Amygdala (tissue), 56 donors: ENCODE results near the gene PELO.
"Not testable (repeated sequence)": the region's sequence is repeated elsewhere in the genome, so short reads cannot be mapped to it uniquely, and the experiment has no call there.

Experiments used
- DNase-seq, 56 donors: peaks; one replicate each; lab custom pipeline; 2025; lab: John Stamatoyannopoulos, UW

Gene PELO

DNA sequence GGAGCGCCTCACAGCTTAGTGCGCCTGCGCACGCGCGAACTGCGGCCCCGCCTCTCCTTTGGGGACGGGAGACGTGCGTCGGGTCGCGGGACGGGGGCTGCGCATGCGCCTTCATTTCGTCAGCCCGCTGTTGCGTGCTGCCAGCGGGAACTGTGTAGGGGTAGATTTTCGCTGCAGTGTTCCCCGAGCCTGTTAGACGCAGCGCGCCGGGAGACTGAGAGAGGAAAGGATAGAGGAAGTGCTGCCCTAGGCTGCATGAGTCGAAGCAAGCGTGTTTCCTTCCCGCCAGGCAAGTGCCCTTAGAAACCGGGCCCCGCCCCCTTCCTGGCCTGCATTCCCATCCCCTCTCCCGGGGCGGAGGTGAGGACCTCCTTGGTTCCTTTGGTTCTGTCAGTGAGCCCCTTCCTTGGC, 12.3 kb downstream of the PELO start:
- peak; percentile 72 to 96 (median 88) for DNase-seq

DNA sequence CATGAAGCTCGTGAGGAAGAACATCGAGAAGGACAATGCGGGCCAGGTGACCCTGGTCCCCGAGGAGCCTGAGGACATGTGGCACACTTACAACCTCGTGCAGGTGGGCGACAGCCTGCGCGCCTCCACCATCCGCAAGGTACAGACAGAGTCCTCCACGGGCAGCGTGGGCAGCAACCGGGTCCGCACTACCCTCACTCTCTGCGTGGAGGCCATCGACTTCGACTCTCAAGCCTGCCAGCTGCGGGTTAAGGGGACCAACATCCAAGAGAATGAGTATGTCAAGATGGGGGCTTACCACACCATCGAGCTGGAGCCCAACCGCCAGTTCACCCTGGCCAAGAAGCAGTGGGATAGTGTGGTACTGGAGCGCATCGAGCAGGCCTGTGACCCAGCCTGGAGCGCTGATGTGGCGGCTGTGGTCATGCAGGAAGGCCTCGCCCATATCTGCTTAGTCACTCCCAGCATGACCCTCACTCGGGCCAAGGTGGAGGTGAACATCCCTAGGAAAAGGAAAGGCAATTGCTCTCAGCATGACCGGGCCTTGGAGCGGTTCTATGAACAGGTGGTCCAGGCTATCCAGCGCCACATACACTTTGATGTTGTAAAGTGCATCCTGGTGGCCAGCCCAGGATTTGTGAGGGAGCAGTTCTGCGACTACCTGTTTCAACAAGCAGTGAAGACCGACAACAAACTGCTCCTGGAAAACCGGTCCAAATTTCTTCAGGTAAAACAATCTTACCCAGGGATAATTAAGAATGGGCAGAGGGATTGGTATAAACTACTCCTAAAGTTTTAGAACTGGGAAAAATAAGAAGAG, 12.9 kb downstream of the PELO start:
- DNase-seq = peak in 24 of 56 donors; percentile 1 to 65 (median 48)

DNA sequence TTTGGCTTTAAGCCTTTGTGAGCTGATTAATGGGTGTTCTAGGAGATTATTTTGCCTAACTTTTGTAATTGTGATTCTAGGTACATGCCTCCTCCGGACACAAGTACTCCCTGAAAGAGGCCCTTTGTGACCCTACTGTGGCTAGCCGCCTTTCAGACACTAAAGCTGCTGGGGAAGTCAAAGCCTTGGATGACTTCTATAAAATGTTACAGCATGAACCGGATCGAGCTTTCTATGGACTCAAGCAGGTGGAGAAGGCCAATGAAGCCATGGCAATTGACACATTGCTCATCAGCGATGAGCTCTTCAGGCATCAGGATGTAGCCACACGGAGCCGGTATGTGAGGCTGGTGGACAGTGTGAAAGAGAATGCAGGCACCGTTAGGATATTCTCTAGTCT, 13.6 kb downstream of the PELO start:
- DNase-seq = peak in 2 of 56 donors; percentile 0 to 4

DNA sequence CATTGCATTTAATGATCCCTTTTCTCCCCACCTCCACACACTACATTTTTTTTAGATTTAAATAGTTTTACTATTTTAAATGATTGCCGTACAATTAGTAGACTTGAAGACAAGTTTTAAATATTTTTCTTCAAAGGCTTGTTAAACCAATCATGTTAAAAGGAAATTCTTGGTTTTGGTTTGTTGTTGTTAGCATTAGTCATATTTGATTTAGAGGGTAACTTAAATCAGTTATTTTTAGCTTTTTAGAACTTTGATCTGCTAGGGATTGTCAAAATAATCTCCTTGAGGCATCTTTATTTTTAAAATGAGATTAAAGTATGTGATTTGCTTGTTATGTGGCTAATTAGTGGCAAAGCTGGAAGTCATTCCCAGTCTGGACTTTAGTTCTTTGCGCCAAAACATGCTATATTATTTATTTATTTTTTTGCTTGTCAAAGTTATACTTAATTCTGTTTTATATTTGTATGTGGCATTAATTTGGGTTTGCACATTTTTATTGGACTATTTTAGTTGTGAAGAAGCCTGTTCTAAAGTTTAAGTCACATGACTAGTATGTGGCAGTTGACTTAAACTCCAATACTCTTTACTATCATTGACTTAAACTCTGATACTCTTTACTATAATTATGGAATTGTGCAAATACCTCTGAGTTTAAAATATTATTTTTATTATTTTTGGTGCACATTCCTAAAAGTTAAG, 14.7 kb downstream of the PELO start:
- DNase-seq = no peak

DNA sequence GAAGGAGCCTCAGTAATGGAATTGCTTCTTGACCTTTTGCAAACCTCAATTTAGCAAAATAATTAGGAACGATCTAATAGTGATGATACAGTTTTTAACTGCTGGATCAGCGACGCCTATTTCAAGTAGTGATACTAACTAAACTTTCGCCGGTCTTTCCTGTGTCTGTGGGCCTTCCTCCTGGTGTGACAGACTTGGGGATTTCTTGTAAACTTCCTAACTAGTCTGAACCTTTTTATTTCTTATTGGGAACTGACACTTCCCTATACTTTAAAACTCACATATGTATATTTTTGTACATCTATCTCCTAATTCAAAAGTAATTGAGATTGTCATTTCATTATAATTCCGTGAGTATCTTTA, 15.2 kb downstream of the PELO start:
- DNase-seq = no peak

DNA sequence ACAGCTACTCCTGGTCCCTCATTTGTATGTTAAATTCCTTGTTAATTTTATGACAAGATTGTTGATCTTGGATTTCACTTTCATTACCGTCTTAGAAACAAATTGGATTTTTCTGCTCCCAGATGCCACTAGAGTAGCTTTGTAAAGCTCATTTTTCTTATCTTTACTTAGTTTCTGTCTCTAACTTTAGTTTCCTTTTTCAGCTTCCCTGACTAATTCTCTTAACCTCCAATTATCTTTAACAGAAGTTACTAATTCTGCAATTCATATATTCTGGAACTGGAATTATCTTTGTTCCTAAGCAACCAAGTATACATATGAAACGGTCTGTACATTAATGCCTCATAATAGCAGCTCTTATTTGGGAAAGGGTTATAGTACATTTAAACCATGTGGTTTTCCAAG, 16.7 kb downstream of the PELO start:
- no peak for DNase-seq

DNA sequence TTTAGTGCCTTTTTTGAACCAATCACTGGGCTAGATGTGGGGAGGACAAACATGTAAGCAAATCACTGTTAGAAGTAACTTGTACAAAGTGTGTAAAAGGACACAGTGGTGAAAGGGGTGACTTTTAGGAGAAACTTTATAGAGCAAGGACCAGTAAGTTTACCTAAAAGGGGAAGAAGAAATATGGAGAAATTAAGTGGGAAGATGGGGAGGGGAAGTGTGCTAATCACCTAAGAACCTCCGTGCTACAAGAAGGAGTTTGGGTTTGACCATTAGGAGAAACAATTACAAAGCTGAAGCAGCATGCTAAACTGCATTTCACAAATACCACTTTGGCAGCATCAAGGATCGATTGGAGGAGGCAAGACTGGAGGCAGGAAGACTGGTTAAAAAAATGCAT, 17.3 kb downstream of the PELO start:
- no peak for DNase-seq

DNA sequence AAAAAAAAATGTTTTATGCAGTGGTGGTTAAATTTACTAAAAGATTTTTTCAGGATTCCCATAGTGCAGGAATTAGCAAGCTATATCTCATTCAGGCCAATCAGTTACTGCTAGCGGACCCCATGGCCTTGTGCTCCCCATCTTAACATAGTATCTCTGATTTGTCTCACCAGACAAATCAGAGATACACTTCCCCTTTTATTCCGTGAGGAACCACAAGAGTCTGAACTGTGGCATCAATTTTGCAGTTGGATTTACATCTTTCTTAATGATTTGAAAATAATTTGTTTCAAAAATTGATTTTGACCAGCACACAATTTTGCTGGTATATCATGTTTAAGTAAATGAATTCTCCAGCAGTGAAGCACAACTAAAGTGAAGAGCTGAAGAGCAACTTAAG, 17.9 kb downstream of the PELO start:
- no peak for DNase-seq

DNA sequence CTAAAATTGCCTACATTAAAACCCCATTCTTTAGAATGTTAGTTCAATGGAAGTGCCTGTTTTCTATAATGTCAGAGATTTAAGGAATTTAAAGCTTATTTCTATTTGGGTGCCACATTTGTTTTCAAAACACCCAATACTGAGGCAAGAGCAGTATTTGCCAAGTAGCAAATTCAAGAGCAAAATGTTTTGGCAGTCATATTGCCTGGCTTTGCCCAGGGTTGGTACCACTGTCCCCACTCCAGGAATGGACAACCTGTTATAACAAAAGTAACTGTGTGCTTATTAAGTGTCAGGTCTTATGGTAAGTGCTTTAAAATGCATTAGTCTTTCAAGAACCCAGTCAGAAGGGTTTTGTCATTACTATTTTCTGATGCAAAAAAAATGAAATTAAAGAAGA, 19.3 kb downstream of the PELO start:
- no peak for DNase-seq

DNA sequence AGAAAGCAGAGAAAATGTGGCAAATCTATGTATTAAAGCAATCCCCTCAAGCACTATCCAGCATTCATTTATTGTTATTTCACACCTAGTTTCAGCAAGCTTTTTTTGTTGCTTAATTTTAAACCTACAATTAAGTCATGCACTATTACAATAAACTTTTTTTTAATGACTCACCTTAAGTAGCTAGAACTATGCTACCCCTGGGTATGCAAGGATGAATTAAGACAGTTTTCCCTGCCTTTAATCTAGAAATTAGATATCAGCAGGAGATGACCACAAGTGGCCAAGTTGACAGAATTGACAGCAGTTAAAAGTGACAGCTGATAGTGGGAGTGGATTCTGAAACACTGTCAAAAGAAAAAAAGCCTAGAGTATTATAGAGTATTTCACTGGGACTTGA, 20.0 kb downstream of the PELO start:
- no peak for DNase-seq

DNA sequence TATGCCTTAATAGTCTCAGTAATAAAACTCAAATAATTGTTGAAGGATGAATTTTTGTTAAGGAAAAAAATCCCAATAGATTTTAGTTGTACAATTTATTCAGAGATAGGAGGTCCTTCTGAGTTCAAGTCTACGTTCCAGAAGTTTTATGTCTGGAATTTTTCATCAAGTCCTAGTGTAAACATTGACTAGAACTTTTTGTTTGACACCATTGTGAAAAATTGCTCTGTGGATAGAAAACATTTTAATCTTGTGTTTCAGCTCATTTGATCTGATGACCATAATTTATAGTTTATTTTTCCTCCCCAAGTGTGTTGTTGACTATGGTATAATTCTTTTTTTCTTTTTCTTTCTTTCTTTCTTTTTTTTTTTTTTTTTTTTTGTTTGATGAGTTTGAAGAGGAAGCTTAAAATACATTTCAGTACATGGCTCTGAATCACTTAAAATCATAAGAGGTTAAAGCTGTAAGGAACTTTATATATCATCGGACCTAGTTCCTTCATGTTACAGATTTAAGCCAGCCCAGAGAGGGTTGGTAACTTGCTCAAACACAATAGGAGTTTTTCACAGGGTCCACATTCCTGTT, 20.7 kb downstream of the PELO start:
- no peak for DNase-seq

DNA sequence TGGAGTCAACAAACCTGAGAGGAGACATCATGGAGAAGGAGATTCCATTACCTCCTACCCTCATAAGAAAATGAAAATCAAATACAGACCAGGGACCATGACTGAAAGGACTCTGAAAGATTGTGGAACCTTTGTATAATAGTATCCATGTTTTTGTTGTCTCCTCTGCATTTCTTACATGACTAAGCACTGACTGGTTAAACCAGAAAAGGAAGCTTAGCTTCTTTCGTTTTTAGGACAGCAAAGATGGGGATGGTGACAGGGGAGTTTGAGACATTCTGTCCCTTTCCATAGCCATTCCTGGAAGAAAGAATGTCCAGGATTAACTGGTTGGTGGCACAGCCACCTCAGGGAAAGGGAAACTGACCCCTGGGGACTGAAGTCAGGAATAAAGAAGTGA, 22.2 kb downstream of the PELO start:
- no peak for DNase-seq

DNA sequence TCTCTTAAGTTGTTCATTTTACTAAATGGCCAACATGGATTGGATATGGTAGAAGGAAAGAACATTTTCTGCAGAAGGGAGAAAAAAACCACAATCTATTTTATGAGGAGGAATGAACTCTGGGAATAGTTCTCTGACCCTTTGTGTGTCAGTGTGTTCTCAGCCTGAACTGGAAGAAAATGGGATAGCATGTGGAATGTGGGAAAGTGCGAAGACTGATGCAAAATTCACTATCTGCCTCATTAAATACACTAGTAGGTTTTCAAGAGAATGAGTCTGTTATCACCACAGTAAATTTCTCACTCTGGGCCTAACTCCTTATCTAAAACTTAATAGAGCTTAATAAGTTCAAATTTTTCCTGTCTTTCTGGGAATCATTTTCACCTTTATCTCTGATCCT, 22.7 kb downstream of the PELO start:
- DNase-seq = no peak

DNA sequence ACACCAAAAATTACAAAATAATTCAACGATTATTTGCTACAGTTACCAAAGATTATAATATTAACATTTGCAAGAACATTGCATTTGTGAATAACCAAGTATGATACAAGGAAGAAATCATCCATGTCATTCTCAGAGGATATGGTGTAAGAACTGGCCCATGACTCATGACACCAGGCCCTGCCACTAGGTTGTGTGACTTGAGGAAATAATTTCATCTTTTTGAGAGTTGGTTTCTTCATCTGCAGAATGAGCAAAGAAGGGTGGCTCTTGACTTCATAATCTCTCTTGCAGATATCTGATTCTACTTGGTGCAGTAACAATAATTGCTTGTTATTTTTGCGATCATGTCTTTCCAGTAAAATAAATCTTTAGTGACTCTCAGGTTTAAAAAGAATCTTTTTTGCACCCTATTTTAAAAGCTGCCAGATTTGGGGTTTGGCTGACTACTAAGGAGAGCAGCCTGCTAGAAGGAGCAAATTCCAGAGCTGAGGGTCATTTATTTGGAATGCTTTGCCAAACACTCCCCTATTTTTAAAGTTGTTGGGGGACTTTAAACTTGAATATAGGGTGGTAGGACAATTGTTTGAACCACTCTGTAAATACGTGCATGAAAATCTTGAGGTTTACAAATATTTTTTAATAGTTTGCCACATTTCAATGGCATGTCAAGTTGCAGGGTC, 23.5 kb downstream of the PELO start:
- no peak for DNase-seq

DNA sequence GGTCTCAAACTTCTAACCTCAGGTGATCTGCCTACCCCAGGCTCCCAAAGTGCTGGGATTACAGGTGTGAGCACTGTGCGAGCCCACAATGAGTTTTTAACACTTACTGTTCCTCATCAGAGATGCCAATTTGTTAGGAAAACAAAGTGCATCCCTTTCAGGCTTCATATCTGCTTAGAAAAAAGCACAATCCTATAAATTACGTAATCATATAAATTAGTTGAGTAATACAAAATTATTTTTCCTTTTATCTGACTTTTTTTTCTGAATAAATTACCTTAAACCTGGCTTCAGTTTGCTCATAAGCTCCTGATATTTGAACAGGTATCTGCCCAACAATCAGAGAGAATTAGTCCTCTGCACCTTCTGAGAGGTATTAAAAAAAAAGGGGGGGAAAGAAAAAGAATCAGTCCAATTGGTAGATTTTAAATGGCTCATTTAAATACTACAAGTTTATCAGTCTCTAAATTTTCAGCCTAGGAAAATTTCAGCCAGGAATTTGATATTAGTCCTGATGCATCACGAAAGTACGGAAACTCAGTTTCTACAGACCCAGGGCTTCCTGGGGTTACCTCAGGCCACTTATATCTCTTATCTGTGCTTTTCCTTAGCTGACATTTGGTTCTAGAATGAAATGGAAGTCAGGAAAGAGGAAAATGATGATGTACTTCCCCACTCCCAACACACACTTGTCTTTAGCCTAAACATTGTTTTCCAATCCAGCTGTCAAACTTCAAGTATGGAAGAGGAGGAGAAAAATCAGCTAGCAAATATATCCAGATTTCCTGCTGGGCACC, 26.8 kb downstream of the PELO start:
- DNase-seq = no peak

DNA sequence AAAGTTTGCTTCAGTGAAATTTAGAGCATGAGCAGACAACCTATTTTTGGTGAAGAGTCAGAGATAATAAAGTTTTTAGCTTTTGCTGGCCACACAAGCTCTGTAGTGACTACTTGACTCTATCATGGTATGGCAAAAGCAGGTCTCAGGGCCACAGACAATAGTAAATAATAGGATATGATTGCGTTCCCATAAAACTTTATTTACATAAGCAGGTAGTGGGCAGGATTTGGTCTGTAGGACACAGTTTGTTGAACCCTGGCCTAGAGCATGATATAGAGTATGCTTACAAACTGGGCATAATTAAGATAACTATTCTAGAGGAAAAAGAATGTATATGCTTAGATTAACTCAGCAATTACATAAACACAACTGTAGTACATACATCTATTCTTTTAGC, 30.1 kb downstream of the PELO start:
- no peak for DNase-seq

DNA sequence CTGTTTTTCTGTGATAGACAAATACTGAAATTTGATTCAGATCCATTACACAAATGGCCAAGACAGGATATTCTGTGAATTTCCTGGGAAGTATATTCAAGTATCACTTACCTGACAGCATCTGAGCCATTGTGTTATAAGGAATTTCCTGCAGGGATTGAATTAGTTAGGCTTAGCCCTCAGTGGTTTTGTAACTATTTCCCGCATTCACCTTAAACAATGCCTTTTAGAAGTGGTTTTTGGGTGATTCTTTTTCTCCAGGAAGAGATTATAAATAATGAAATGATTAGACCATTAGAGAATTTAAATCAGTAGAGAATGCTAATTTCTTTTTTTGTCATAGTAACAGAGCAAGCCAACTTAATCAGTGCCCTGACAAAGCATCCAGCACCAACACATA, 30.6 kb downstream of the PELO start:
- DNase-seq = no peak

DNA sequence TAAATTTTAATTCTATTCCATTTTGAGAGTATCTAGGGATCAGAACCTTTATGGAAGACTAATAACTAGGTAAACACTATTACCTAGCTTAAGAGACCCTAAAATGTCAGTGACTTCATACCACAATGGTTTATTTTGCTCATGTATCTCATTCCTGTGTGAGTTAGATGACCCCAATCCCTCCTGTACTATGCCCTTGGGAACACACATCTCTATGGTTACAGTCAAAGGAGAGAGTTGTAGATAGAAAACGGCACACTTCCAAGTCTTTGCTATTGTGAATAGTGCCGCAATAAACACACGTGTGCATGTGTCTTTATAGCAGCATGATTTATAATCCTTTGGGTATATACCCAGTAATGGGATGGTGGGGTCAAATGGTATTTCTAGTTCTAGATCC, 31.1 kb downstream of the PELO start:
- not testable (repeated sequence) for DNase-seq

DNA sequence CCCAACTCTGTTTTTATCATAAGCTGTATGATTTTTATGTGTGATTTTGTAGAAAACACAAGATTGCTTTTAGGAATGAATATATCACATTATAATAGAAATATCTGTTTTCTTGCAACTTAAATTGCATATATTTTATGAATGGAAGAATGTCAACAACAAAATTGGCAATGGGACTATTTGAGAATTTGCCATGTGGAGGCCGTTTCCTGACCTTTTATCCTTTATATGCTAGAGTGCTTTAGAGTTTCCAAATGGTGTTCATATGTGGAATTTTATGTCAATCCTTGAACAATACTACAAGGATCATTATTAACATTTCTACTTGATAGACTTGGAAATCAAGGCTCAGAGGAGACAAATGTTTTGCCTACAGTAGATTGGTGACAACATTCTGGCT, 34.2 kb downstream of the PELO start:
- no peak for DNase-seq

DNA sequence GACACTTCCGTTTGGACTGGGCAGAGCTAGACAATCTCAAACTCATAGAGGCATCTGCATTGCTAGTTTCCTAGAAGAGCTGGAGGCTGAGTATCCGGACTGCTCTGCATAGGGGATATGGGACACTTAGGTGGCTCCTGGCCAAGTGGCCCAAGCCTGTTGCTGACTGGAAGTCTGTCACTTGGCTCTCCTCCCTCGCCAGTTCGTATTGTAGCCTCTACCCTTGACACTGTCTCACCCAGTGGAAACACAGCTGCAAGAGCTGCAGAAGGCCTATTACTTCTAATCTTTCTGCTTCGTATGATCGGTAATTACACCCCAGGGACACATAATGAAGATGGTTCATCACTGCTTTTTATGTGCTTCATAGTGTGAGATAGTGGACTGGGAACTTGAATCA, 34.7 kb downstream of the PELO start:
- DNase-seq = peak in 1 of 56 donors; percentile 0
